ENCODE measurements around the gene NOP9. TPM values are rescaled to one million over a fixed set of nuclear protein-coding genes. Genes with fewer than 3 reads are reported as not detected.

NOP9 gene, protein sequence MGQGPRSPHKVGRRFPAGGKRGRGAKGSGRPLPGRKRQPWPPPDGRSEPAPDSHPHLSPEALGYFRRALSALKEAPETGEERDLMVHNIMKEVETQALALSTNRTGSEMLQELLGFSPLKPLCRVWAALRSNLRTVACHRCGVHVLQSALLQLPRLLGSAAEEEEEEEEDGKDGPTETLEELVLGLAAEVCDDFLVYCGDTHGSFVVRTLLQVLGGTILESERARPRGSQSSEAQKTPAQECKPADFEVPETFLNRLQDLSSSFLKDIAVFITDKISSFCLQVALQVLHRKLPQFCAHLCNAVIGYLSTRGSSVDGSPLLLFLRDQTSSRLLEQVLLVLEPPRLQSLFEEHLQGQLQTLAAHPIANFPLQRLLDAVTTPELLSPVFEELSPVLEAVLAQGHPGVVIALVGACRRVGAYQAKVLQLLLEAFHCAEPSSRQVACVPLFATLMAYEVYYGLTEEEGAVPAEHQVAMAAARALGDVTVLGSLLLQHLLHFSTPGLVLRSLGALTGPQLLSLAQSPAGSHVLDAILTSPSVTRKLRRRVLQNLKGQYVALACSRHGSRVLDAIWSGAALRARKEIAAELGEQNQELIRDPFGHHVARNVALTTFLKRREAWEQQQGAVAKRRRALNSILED
- 15.6 to 19.7 TPM (median 18.9 TPM) in 5 replicates for total RNA-seq (2022; extraction: Qiagen RNA extraction; ENCODE audit: low read depth)

GRCh38 chr14:24299255-24300191, at the start of gene NOP9, which contains the start of gene DHRS1:
Gene NOP9 (plus strand): TSS chr14:24299850. CDS start chr14:24299955, 105 bp downstream.
Gene DHRS1 (minus strand): TSS chr14:24299780. CDS start chr14:24299106, 674 bp downstream.

DNA sequence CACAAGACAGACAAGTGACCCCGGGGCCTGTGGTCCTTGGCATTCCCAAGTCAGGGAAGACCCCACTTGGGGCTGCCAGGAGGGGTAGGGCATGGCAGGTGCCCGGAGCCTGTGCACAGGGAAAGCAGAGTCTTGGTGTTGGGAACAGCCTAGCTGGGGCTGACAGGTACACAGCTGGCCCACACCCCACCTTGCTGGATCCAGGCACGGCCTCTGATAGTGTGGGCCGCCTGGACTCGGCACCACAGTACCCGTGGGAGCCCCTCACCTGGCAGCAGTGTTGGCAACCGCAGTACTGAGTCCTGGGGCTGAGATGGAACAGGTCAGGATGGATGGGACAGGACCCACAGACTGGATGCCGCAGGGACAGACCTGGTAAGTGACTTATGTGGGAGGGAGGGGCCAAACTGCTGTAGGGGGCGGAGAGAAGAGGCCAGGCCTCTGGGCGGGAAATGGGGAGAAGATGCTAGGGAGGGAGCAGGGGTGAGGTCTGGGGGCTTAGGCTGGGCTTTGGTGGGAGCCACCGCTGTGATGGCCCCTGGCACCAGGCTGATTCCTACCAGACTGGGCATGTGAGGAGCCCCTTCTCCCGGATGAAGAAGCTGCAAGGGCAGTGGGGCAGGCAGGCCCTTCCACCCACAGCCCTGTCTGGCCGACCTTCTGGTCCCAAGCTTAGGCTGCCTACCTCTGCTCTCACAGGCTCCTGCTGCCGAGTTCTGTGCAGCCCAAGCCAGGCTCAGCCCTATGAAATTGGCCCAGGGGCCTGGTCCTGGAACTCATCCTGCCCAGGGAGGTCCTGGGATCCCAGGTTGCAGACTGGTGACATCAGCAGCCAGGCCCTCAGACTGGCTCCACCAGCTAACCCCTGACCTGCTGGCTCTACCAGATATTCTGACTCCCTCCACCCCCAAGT, 36.6 kb upstream of the NOP9 start, which contains the start of gene TGM1:
Gene TGM1 (minus strand): TSS at position 357 of the 913 bp plus-strand sequence. CDS start 825 bp downstream, outside the sequence.

GRCh38 chr14:24271134-24271833, 28.4 kb upstream of the NOP9 start, which contains the start of gene RABGGTA:
Gene RABGGTA (minus strand): TSS chr14:24271597. CDS start chr14:24271115, 482 bp downstream.

GRCh38 chr14:24307575-24308341, 8.1 kb downstream of the NOP9 start, which contains the start of gene CIDEB:
Gene CIDEB (minus strand): TSS chr14:24307977. CDS start chr14:24307858, 119 bp downstream.

GRCh38 chr14:24309538-24310264, 10.1 kb downstream of the NOP9 start, which contains the start of gene LTB4R2:
Gene LTB4R2 (plus strand): TSS chr14:24310140. CDS start chr14:24310665, 525 bp downstream.

DNA sequence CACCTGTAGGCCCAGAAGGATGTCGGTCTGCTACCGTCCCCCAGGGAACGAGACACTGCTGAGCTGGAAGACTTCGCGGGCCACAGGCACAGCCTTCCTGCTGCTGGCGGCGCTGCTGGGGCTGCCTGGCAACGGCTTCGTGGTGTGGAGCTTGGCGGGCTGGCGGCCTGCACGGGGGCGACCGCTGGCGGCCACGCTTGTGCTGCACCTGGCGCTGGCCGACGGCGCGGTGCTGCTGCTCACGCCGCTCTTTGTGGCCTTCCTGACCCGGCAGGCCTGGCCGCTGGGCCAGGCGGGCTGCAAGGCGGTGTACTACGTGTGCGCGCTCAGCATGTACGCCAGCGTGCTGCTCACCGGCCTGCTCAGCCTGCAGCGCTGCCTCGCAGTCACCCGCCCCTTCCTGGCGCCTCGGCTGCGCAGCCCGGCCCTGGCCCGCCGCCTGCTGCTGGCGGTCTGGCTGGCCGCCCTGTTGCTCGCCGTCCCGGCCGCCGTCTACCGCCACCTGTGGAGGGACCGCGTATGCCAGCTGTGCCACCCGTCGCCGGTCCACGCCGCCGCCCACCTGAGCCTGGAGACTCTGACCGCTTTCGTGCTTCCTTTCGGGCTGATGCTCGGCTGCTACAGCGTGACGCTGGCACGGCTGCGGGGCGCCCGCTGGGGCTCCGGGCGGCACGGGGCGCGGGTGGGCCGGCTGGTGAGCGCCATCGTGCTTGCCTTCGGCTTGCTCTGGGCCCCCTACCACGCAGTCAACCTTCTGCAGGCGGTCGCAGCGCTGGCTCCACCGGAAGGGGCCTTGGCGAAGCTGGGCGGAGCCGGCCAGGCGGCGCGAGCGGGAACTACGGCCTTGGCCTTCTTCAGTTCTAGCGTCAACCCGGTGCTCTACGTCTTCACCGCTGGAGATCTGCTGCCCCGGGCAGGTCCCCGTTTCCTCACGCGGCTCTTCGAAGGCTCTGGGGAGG, 11.3 kb downstream of the NOP9 start, which contains the start of gene LTB4R:
Gene LTB4R (plus strand): TSS at position 857 of the 959 bp plus-strand sequence. CDS start 4,150 bp downstream, outside the sequence.

DNA sequence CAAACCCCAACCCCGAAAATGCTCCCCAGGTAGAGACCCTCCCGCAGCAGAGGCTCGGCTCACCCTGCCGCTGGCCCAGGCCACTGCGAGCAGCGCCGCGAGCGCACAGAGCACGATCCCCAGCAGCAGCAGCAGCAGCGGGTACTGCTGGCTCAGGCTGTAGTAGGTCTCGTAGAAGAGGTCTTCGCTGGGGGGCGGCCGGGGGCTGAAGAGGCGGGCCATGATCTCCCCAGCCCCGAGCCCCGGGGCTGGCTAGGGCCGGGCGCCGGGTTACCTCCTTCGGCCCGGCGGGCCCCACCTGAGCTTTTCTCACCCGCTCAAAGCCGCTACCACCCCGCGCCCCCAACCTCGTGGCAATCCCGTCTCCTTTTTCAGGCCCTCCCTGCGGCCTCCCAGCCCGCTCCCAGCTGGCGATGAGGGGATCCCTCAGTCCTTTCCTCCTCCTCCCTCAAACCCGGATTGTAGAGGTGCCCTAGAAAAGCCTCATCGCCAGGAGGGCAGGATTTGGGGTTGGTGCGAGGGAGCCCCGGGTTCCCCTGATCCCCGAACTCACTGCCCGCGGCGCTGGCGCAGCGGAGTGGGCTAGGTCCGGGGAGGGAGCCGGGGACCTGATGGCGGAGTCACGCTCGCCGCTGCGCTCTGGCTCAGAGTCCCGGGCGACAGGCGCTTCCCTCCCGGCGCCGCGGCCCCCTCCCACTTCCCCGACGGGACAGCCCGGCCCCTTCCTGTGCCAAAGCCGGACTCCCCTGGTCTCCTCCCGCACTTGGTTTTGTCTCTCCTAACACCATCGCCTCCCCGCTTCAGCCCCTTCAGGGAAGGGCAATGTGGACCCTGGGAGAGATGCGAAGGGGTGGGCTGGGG, 35.0 kb downstream of the NOP9 start, which contains the start of gene ADCY4:
Gene ADCY4 (minus strand): TSS at position 641 of the 861 bp plus-strand sequence. CDS start 419 bp downstream, at position 222.

DNA sequence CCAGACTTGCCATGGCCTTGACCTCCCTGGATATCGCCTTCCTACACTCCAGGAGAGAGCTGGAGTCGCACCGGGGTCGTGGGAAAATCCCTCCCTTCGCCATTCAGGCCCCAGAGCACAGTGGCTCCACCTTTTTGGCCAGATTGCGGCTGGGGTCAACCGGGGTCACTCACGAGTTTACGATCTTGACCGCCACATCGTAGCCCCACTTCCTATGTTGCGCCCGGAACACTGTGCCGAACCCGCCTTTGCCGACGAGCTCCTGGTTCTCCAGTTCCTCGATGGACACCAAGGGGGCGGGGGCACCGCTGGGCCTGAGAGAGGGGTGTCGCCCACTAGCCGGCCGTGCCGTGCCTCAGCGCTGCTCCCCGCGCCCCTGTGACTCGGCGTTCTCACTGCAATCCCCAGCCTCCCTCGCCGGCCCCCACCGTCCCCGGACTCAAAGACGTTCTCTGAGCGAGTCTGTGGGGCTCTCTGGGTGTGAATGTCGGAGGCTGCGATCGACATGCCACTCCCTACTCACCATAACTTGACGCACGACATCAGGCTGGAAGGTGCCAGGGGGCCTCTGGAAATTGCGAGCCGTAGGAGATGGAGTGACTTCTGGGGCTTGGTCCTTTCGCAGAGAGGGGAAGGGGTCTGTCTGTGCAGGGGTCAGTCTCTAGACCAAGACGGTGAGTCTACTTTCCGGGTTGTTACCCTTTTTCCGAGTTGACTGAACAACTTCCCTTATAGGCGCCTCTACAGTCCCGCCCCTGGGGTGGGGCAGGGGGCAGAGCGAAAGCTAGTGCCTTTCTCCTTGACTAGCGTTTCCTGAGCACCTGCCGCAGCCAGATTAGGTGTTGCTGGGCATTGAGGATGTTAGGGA, 39.9 kb downstream of the NOP9 start, which contains the start of gene RIPK3:
Gene RIPK3 (minus strand): TSS at position 708 of the 868 bp plus-strand sequence. CDS start 165 bp downstream, at position 543.

Other genes with a start within 250 kb of the NOP9 start
- gene CARMIL3, start 247.8 kb upstream of the NOP9 start, total RNA-seq (2022; extraction: Qiagen RNA extraction; ENCODE audit: low read depth): 0.24 to 0.59 TPM (median 0.47 TPM) in 5 replicates
- not detected in 5 replicates for gene CPNE6, start 228.3 kb upstream of the NOP9 start, total RNA-seq (2022; extraction: Qiagen RNA extraction; ENCODE audit: low read depth)
- gene PCK2, start 205.5 kb upstream of the NOP9 start, total RNA-seq (2022; extraction: Qiagen RNA extraction; ENCODE audit: low read depth): 17.9 to 21.1 TPM (median 19.7 TPM) in 5 replicates
- 21.0 to 25.3 TPM (median 21.5 TPM) in 5 replicates for gene DCAF11, start 185.1 kb upstream of the NOP9 start, total RNA-seq (2022; extraction: Qiagen RNA extraction; ENCODE audit: low read depth)
- gene NRL, start 184.9 kb upstream of the NOP9 start, total RNA-seq (2022; extraction: Qiagen RNA extraction; ENCODE audit: low read depth): 0.58 to 1.0 TPM (median 0.99 TPM) in 5 replicates
- gene FITM1, start 169.2 kb upstream of the NOP9 start, total RNA-seq (2022; extraction: Qiagen RNA extraction; ENCODE audit: low read depth): 0.15 to 0.28 TPM (median 0.24 TPM) in 3 of 5 replicates, not detected in the others
- gene PSME1, start 163.7 kb upstream of the NOP9 start, total RNA-seq (2022; extraction: Qiagen RNA extraction; ENCODE audit: low read depth): 163 to 182 TPM (median 171 TPM) in 5 replicates
- 50.9 to 61.8 TPM (median 56.9 TPM) in 5 replicates for gene EMC9, start 158.3 kb upstream of the NOP9 start, total RNA-seq (2022; extraction: Qiagen RNA extraction; ENCODE audit: low read depth)
- 164 to 198 TPM (median 177 TPM) in 5 replicates for gene PSME2, start 153.2 kb upstream of the NOP9 start, total RNA-seq (2022; extraction: Qiagen RNA extraction; ENCODE audit: low read depth)
- 25.6 to 33.1 TPM (median 29.9 TPM) in 5 replicates for gene RNF31, start 152.4 kb upstream of the NOP9 start, total RNA-seq (2022; extraction: Qiagen RNA extraction; ENCODE audit: low read depth)
- gene IRF9, start 138.6 kb upstream of the NOP9 start, total RNA-seq (2022; extraction: Qiagen RNA extraction; ENCODE audit: low read depth): 14.6 to 21.4 TPM (median 16.7 TPM) in 5 replicates
- 3.4 to 6.4 TPM (median 4.3 TPM) in 5 replicates for gene REC8, start 127.8 kb upstream of the NOP9 start, total RNA-seq (2022; extraction: Qiagen RNA extraction; ENCODE audit: low read depth)
- 79.6 to 102 TPM (median 88.2 TPM) in 5 replicates for gene IPO4, start 111.0 kb upstream of the NOP9 start, total RNA-seq (2022; extraction: Qiagen RNA extraction; ENCODE audit: low read depth)
- gene TM9SF1, start 104.4 kb upstream of the NOP9 start, total RNA-seq (2022; extraction: Qiagen RNA extraction; ENCODE audit: low read depth): 65.1 to 72.9 TPM (median 67.8 TPM) in 5 replicates
- 0.07 TPM in 1 of 5 replicates, not detected in the others for gene TSSK4, start 94.2 kb upstream of the NOP9 start, total RNA-seq (2022; extraction: Qiagen RNA extraction; ENCODE audit: low read depth)
- 79.6 to 96.4 TPM (median 82.0 TPM) in 5 replicates for gene CHMP4A, start 86.4 kb upstream of the NOP9 start, total RNA-seq (2022; extraction: Qiagen RNA extraction; ENCODE audit: low read depth)
- 27.9 to 35.3 TPM (median 29.6 TPM) in 5 replicates for gene MDP1, start 83.8 kb upstream of the NOP9 start, total RNA-seq (2022; extraction: Qiagen RNA extraction; ENCODE audit: low read depth)
- 427 to 475 TPM (median 451 TPM) in 5 replicates for gene NEDD8, start 67.5 kb upstream of the NOP9 start, total RNA-seq (2022; extraction: Qiagen RNA extraction; ENCODE audit: low read depth)
- 52.4 to 64.1 TPM (median 56.5 TPM) in 5 replicates for gene GMPR2, start 66.9 kb upstream of the NOP9 start, total RNA-seq (2022; extraction: Qiagen RNA extraction; ENCODE audit: low read depth)
- gene TINF2, start 57.2 kb upstream of the NOP9 start, total RNA-seq (2022; extraction: Qiagen RNA extraction; ENCODE audit: low read depth): 32.6 to 41.9 TPM (median 37.8 TPM) in 5 replicates
- gene TGM1, start 36.7 kb upstream of the NOP9 start, total RNA-seq (2022; extraction: Qiagen RNA extraction; ENCODE audit: low read depth): 0.60 to 1.1 TPM (median 0.83 TPM) in 5 replicates
- 12.5 to 19.5 TPM (median 16.6 TPM) in 5 replicates for gene RABGGTA, start 28.3 kb upstream of the NOP9 start, total RNA-seq (2022; extraction: Qiagen RNA extraction; ENCODE audit: low read depth)
- 10.9 to 13.5 TPM (median 11.8 TPM) in 5 replicates for gene DHRS1, start 70 bp upstream of the NOP9 start, total RNA-seq (2022; extraction: Qiagen RNA extraction; ENCODE audit: low read depth)
- 0.14 to 0.70 TPM (median 0.29 TPM) in 5 replicates for gene CIDEB, start 8.1 kb downstream of the NOP9 start, total RNA-seq (2022; extraction: Qiagen RNA extraction; ENCODE audit: low read depth)
- 2.4 to 5.7 TPM (median 4.7 TPM) in 5 replicates for gene LTB4R2, start 10.3 kb downstream of the NOP9 start, total RNA-seq (2022; extraction: Qiagen RNA extraction; ENCODE audit: low read depth)
- 3.4 to 8.6 TPM (median 5.6 TPM) in 5 replicates for gene LTB4R, start 11.7 kb downstream of the NOP9 start, total RNA-seq (2022; extraction: Qiagen RNA extraction; ENCODE audit: low read depth)
- not detected in 5 replicates for gene ADCY4, start 35.2 kb downstream of the NOP9 start, total RNA-seq (2022; extraction: Qiagen RNA extraction; ENCODE audit: low read depth)
- not detected in 5 replicates for gene RIPK3, start 40.1 kb downstream of the NOP9 start, total RNA-seq (2022; extraction: Qiagen RNA extraction; ENCODE audit: low read depth)
- 0.10 to 0.38 TPM (median 0.20 TPM) in 4 of 5 replicates, not detected in the other for gene NFATC4, start 68.3 kb downstream of the NOP9 start, total RNA-seq (2022; extraction: Qiagen RNA extraction; ENCODE audit: low read depth)
- 0.19 to 0.40 TPM (median 0.20 TPM) in 5 replicates for gene NYNRIN, start 99.2 kb downstream of the NOP9 start, total RNA-seq (2022; extraction: Qiagen RNA extraction; ENCODE audit: low read depth)
- gene CBLN3, start 129.8 kb downstream of the NOP9 start, total RNA-seq (2022; extraction: Qiagen RNA extraction; ENCODE audit: low read depth): 1.3 to 1.9 TPM (median 1.5 TPM) in 5 replicates
- 26.3 to 30.9 TPM (median 29.6 TPM) in 5 replicates for gene KHNYN, start 130.1 kb downstream of the NOP9 start, total RNA-seq (2022; extraction: Qiagen RNA extraction; ENCODE audit: low read depth)
- gene SDR39U1, start 142.9 kb downstream of the NOP9 start, total RNA-seq (2022; extraction: Qiagen RNA extraction; ENCODE audit: low read depth): 42.5 to 52.7 TPM (median 46.6 TPM) in 5 replicates
- gene CMA1, start 208.4 kb downstream of the NOP9 start, total RNA-seq (2022; extraction: Qiagen RNA extraction; ENCODE audit: low read depth): not detected in 5 replicates

All from A549 treated with DMSO at 1 μM for 4 hours (cell line).